A673 (cell line): ENCODE results near the gene CCDC12.

Experiments used
- CTCF ChIP-seq: fragments of 300-800, 200-600 bp; sonication (generic); conservative IDR thresholded peaks from 2 replicates; pipeline ENCODE4 v1.5.1; 2017; ENCODE audit warnings: low read depth, mild to moderate bottlenecking, antibody characterized with exemption, low read length, moderate library complexity, mixed read lengths
- EZH2 ChIP-seq: fragments of 200-600 bp; sonication (generic); IDR thresholded peaks from 2 replicates; pipeline ENCODE4 v1.6.1; 2017; ENCODE audit warnings: borderline replicate concordance, low read depth, mild to moderate bottlenecking, mixed read lengths, antibody characterized with exemption, low read length; ENCODE audit not compliant: poor library complexity, severe bottlenecking

- TF ChIP-seq EZH2: no peak
- no peak for TF ChIP-seq CTCF
These were observed 80.2 kb downstream of the CCDC12 start for GRCh38 chr3:46896386-46896785.
